Measurements from ENCODE around the gene PRTG. TPM values are rescaled to one million over a fixed set of nuclear protein-coding genes. Genes with fewer than 3 reads are reported as not detected.
A peak's percentile ranks its signal among the peaks of the same experiment; 100 is the strongest.

PRTG gene
- polyA plus RNA-seq, 1 donor (not counting 4 experiments of a cell fraction or from before 2014, with no cell fraction given) = not detected

- TF ChIP-seq EZH2 (IDR thresholded peaks at IDR 0.05; ENCODE audit: low read length) (no peak), CTCF (optimal IDR thresholded peaks at IDR 0.05 in 1 of 3, IDR thresholded peaks at IDR 0.05 in 1 of 3, conservative IDR thresholded peaks at IDR 0.05 in 1 of 3; ENCODE audit: extremely low read depth in 1 of 3, insufficient read depth in 2 of 3, low read length in 3 of 3) (no peak)
- dilution Hi-C loops (cut with MboI; ENCODE audit: extremely low pct_ligation_motif_present, low sequenced_read_pairs) = no loop called here
- Histone ChIP-seq H3K4me1 (ENCODE audit: control insufficient read depth, extremely low read depth, insufficient read depth, low read length) (peaks cover 6% of the 10 kb centered on the region), H3K9me1 (ENCODE audit: control insufficient read depth, extremely low read depth, insufficient read depth, low read length) (no peaks in the 10 kb centered on the region), H3K27me3 (ENCODE audit: control insufficient read depth, extremely low read depth, insufficient read depth, low read length) (no peaks in the 10 kb centered on the region), H2AFZ (ENCODE audit: control insufficient read depth, low read length) (no peak overlapping the region), H3K36me3 (ENCODE audit: control insufficient read depth in 2 of 2, extremely low read depth in 1 of 2, insufficient read depth in 2 of 2, low read length in 2 of 2) (no peaks in the 10 kb centered on the region), H3K4me2 (ENCODE audit: control insufficient read depth, extremely low read depth, insufficient read depth, low read depth, low read length) (no peak overlapping the region), H3K27ac (ENCODE audit: control insufficient read depth, insufficient read depth, low read length) (no peak overlapping the region), H3K9ac (ENCODE audit: control insufficient read depth, extremely low read depth, insufficient read depth, low read length) (no peak overlapping the region), H4K20me1 (ENCODE audit: control insufficient read depth, extremely low read depth, insufficient read depth, low read length) (no peaks in the 10 kb centered on the region), H3K4me3 (ENCODE audit: control insufficient read depth in 2 of 3, extremely low read depth in 1 of 3, insufficient read depth in 2 of 3, low read depth in 1 of 3, low read length in 3 of 3) (no peak overlapping the region), H3K79me2 (ENCODE audit: control insufficient read depth, insufficient read depth, low read length) (no peaks in the 10 kb centered on the region), H3K9me3 (ENCODE audit: control insufficient read depth, low read depth, low read length) (no peaks in the 10 kb centered on the region)
- FAIRE-seq (peak; percentile 48), DNase-seq (ENCODE audit: low read depth, low spot score) (no peak)
Measured at GRCh38 chr15:55791551-55792400, 48.8 kb upstream of the PRTG start.

GRCh38 chr15:55789066-55789660, 46.2 kb upstream of the PRTG start:
- Histone ChIP-seq H3K4me3 (ENCODE audit: control insufficient read depth in 2 of 3, extremely low read depth in 1 of 3, insufficient read depth in 2 of 3, low read depth in 1 of 3, low read length in 3 of 3) (no peak overlapping the region), H2AFZ (ENCODE audit: control insufficient read depth, low read length) (no peak overlapping the region), H4K20me1 (ENCODE audit: control insufficient read depth, extremely low read depth, insufficient read depth, low read length) (no peaks in the 10 kb centered on the region), H3K9ac (ENCODE audit: control insufficient read depth, extremely low read depth, insufficient read depth, low read length) (no peak overlapping the region), H3K9me3 (ENCODE audit: control insufficient read depth, low read depth, low read length) (no peaks in the 10 kb centered on the region), H3K27ac (ENCODE audit: control insufficient read depth, insufficient read depth, low read length) (no peak overlapping the region), H3K79me2 (ENCODE audit: control insufficient read depth, insufficient read depth, low read length) (no peaks in the 10 kb centered on the region), H3K4me1 (ENCODE audit: control insufficient read depth, extremely low read depth, insufficient read depth, low read length) (peaks cover 6% of the 10 kb centered on the region), H3K9me1 (ENCODE audit: control insufficient read depth, extremely low read depth, insufficient read depth, low read length) (no peaks in the 10 kb centered on the region), H3K36me3 (ENCODE audit: control insufficient read depth in 2 of 2, extremely low read depth in 1 of 2, insufficient read depth in 2 of 2, low read length in 2 of 2) (no peaks in the 10 kb centered on the region), H3K4me2 (ENCODE audit: control insufficient read depth, extremely low read depth, insufficient read depth, low read depth, low read length) (no peak overlapping the region), H3K27me3 (ENCODE audit: control insufficient read depth, extremely low read depth, insufficient read depth, low read length) (no peaks in the 10 kb centered on the region)
- no peak for DNase-seq (ENCODE audit: low read depth, low spot score)
- dilution Hi-C loops (cut with MboI; ENCODE audit: extremely low pct_ligation_motif_present, low sequenced_read_pairs) = no loop called here
- TF ChIP-seq EZH2 (IDR thresholded peaks at IDR 0.05; ENCODE audit: low read length) = no peak
- TF ChIP-seq CTCF (optimal IDR thresholded peaks at IDR 0.05 in 1 of 3, IDR thresholded peaks at IDR 0.05 in 1 of 3, conservative IDR thresholded peaks at IDR 0.05 in 1 of 3; ENCODE audit: extremely low read depth in 1 of 3, insufficient read depth in 2 of 3, low read length in 3 of 3) = peak; percentile 65 to 85 (median 82)
- FAIRE-seq = no peak
